ENCODE data around the gene DDX21.
A peak's percentile ranks its signal among the peaks of the same experiment; 100 is the strongest.
"Not testable (repeated sequence)": the region's sequence is repeated elsewhere in the genome, so short reads cannot be mapped to it uniquely, and the experiment has no call there.

Gene DDX21

GRCh38 chr10:68955832-68956532 is at the start of gene DDX21:
TSS of gene DDX21 (plus strand) at chr10:68956170. CDS start at chr10:68956226, 56 bp downstream.
- TF ChIP-seq CTCF (conservative IDR thresholded peaks at IDR 0.05) (peak; percentile 79), ZFX (IDR thresholded peaks at IDR 0.05) (peak; percentile 66)
- peak within 1 kb of the TSS; percentile 94 for H3K27ac ChIP-seq

- TF ChIP-seq CTCF (conservative IDR thresholded peaks at IDR 0.05) (no peak), ZFX (IDR thresholded peaks at IDR 0.05) (no peak)
- H3K27ac ChIP-seq = no peak overlapping the region
These were observed 31.4 kb upstream of the DDX21 start for GRCh38 chr10:68924593-68924992.

- TF ChIP-seq ZFX (IDR thresholded peaks at IDR 0.05) (no peak), CTCF (conservative IDR thresholded peaks at IDR 0.05) (no peak)
- H3K27ac ChIP-seq = no peak overlapping the region
These were observed 30.5 kb upstream of the DDX21 start for GRCh38 chr10:68925489-68925888.

GRCh38 chr10:68929157-68929556 is 26.8 kb upstream of the DDX21 start:
- H3K27ac ChIP-seq = not testable (repeated sequence)

- not testable (repeated sequence) for H3K27ac ChIP-seq
These were observed 26.1 kb upstream of the DDX21 start for GRCh38 chr10:68929888-68930287.

GRCh38 chr10:68932860-68933259 is 23.1 kb upstream of the DDX21 start:
- H3K27ac ChIP-seq = not testable (repeated sequence)

- TF ChIP-seq ZFX (IDR thresholded peaks at IDR 0.05) (no peak), CTCF (conservative IDR thresholded peaks at IDR 0.05) (no peak)
- no peak overlapping the region for H3K27ac ChIP-seq
These were observed 21.0 kb upstream of the DDX21 start for GRCh38 chr10:68934994-68935393.

- H3K27ac ChIP-seq = no peak overlapping the region
- TF ChIP-seq CTCF (conservative IDR thresholded peaks at IDR 0.05) = no peak
- no peak for TF ChIP-seq ZFX (IDR thresholded peaks at IDR 0.05)
These were observed 17.9 kb upstream of the DDX21 start for GRCh38 chr10:68938117-68938516.

GRCh38 chr10:68938884-68939283 is 17.1 kb upstream of the DDX21 start:
- H3K27ac ChIP-seq = no peak overlapping the region
- TF ChIP-seq CTCF (conservative IDR thresholded peaks at IDR 0.05) (no peak), ZFX (IDR thresholded peaks at IDR 0.05) (no peak)

GRCh38 chr10:68940917-68941316 is 15.1 kb upstream of the DDX21 start:
- H3K27ac ChIP-seq = not testable (repeated sequence)

Data from C4-2B (cell line).